Lung (tissue), 12 donors: ENCODE measurements around the gene ACAD8. TPM values are rescaled to one million over a fixed set of nuclear protein-coding genes. Genes with fewer than 3 reads are reported as not detected.

Source experiments
- ATAC-seq: fragments of 200-7000 bp; cut with Tn5 transposase; one replicate; pipeline ENCODE4 v1.9.1; 2020; ENCODE audit warnings: moderate number of reproducible peaks; ENCODE audit not compliant: insufficient read depth, low FRiP score
- DNase-seq, 3 donors: peaks; one replicate each; pipeline ENCODE4 v3.0.0-alpha.2; 2013 to 2017
- H3K27ac ChIP-seq, 2 donors: one replicate each; pipeline ENCODE4 v1.5.1; 2013; ENCODE audit warnings: mild to moderate bottlenecking in 2 of 2, moderate library complexity in 2 of 2, control low read depth in 1 of 2, inconsistent platforms in 1 of 2, low read depth in 1 of 2, low read length in 1 of 2
- H3K27me3 ChIP-seq, 3 donors: one replicate each; pipeline ENCODE4 v1.5.1; 2013; ENCODE audit warnings: low read length in 2 of 3; ENCODE audit not compliant: control insufficient read depth in 3 of 3, insufficient read depth in 3 of 3
- H3K36me3 ChIP-seq, 4 donors: one replicate each; pipeline ENCODE4 v1.5.1; 2013; ENCODE audit warnings: low read length in 4 of 4, mild to moderate bottlenecking in 1 of 4, moderate library complexity in 1 of 4; ENCODE audit not compliant: control insufficient read depth in 4 of 4, insufficient read depth in 4 of 4
- H3K4me1 ChIP-seq, 5 donors: one replicate each; pipeline ENCODE4 v1.5.1; 2013; ENCODE audit warnings: low read length in 5 of 5, mild to moderate bottlenecking in 2 of 5, moderate library complexity in 1 of 5; ENCODE audit not compliant: control insufficient read depth in 5 of 5, insufficient read depth in 5 of 5
- H3K4me3 ChIP-seq: one replicate; pipeline ENCODE4 v1.5.1; 2013; ENCODE audit warnings: mild to moderate bottlenecking, control low read depth, moderate library complexity
- H3K9ac ChIP-seq, 2 donors: one replicate each; pipeline ENCODE4 v1.5.1; 2013; ENCODE audit warnings: low read length in 2 of 2, control low read depth in 1 of 2; ENCODE audit not compliant: insufficient read depth in 1 of 2
- H3K9me3 ChIP-seq, 4 donors: one replicate each; pipeline ENCODE4 v1.5.1; 2013; ENCODE audit warnings: low read length in 3 of 4, mild to moderate bottlenecking in 1 of 4, moderate library complexity in 1 of 4; ENCODE audit not compliant: control insufficient read depth in 4 of 4, insufficient read depth in 3 of 4
- CTCF ChIP-seq: IDR thresholded peaks from 2 replicates; pipeline ENCODE4 v1.5.1; 2012; ENCODE audit warnings: mild to moderate bottlenecking; ENCODE audit errors: control extremely low read depth, extremely low read depth
- WGBS, 2 donors: extraction: QIAGEN DNeasy Blood & Tissue Kit; methylation state at CpG; one replicate each; pipeline ENCODE4 v1.1.7; 2013; 5-methylcytosine and 5-hydroxymethylcytosine counted together
- polyA plus RNA-seq, 2 donors: library from polyadenylated mRNA; stranded (reverse); fragments of 200-250 nt; gene quantifications; one replicate each; pipeline ENCODE4 v1.2.1, GENCODE V29; 2013
- total RNA-seq, 2 donors: library from RNA; depleted of rRNA in 1 of 2; stranded (reverse); fragments of >200 nt in 1 of 2; gene quantifications; one replicate each; pipeline ENCODE4 v1.2.1, GENCODE V29; 2014 to 2021
- donor health status: control.
- donor health status: control.
- donor health status: Bipolar disorder and iron deficiency.
- donor health status: healthy.
- donor health status: DM: yes; HTN: yes; CAD: no.

ACAD8 gene
- total and polyA plus RNA-seq, 4 donors, result 24.7 to 36.3 (median 30.0) TPM

- H3K27me3 ChIP-seq, result no peaks in the 10 kb centered on the region
- H3K9me3 ChIP-seq, result no peaks in the 10 kb centered on the region
- no peak for TF ChIP-seq CTCF
- H3K4me1 ChIP-seq, result peaks cover 4 to 18% (median 12%) of the 10 kb centered on the region in 5 donors
- H3K4me3 ChIP-seq, result no peak overlapping the region
- ATAC-seq (no peak), DNase-seq (no peak)
- 53 to 72% methylated on average over 4 of the region's 4 CpGs for WGBS, 2 donors
- H3K9ac ChIP-seq, result no peak overlapping the region
- H3K36me3 ChIP-seq, result peaks cover 0 to 10% (median 5%) of the 10 kb centered on the region in 4 donors
- H3K27ac ChIP-seq, result no peak overlapping the region
These were observed 23.0 kb upstream of the ACAD8 start for GRCh38 chr11:134230339-134230738.

- no peak for DNase-seq
- ATAC-seq, result no peak
- WGBS, 2 donors, result 36 to 63% methylated on average over 10 of the region's 10 CpGs
- peaks cover 0 to 7% (median under 1%) of the 10 kb centered on the region in 5 donors for H3K4me1 ChIP-seq
- H3K27me3 ChIP-seq, result no peaks in the 10 kb centered on the region
- H3K9ac ChIP-seq, result no peak overlapping the region
- TF ChIP-seq CTCF, result no peak
- H3K36me3 ChIP-seq, result peaks cover 0 to 15% (median 6%) of the 10 kb centered on the region in 4 donors
- H3K27ac ChIP-seq, result peak overlapping the region in 1 of 2 donors; percentile 15
- no peak overlapping the region for H3K4me3 ChIP-seq
- H3K9me3 ChIP-seq, result no peaks in the 10 kb centered on the region
These were observed 21.3 kb upstream of the ACAD8 start for GRCh38 chr11:134231958-134232659.

- ATAC-seq, result no peak
- no peak overlapping the region for H3K4me3 ChIP-seq
- no peaks in the 10 kb centered on the region for H3K27me3 ChIP-seq
- no peaks in the 10 kb centered on the region for H3K9me3 ChIP-seq
- peaks cover 0 to 7% (median 0%) of the 10 kb centered on the region in 5 donors for H3K4me1 ChIP-seq
- no peak overlapping the region for H3K9ac ChIP-seq
- H3K36me3 ChIP-seq, result peaks cover 0 to 16% (median 10%) of the 10 kb centered on the region in 4 donors
- TF ChIP-seq CTCF, result no peak
- H3K27ac ChIP-seq, result no peak overlapping the region
- WGBS, 2 donors, result 91 to 92% methylated on average over 4 of the region's 4 CpGs
- DNase-seq, result no peak
These were observed 19.6 kb upstream of the ACAD8 start for GRCh38 chr11:134233729-134234179.
